Transverse colon (tissue), 4 donors: ENCODE measurements around the gene GCAT. TPM values are rescaled to one million over a fixed set of nuclear protein-coding genes. Genes with fewer than 3 reads are reported as not detected.

Source experiments
- DNase-seq: peaks from one replicate; pipeline ENCODE4 v3.0.0-alpha.2; 2019
- H3K27ac ChIP-seq, 4 donors: fragments of 200-600 bp; sonication (generic); 2 replicates each; pipeline ENCODE4 v1.5.1; 2016 to 2018; ENCODE audit warnings: inconsistent platforms in 4 of 4
- H3K27me3 ChIP-seq: fragments of 200-600 bp; sonication (generic); 2 replicates; pipeline ENCODE4 v1.5.1; 2017; ENCODE audit warnings: inconsistent platforms
- H3K36me3 ChIP-seq, 4 donors: fragments of 200-600 bp; sonication (generic); 2 replicates each; pipeline ENCODE4 v1.5.1; 2017 to 2019; ENCODE audit warnings: inconsistent platforms in 4 of 4
- H3K4me1 ChIP-seq, 4 donors: fragments of 200-600 bp; sonication (generic); 2 replicates each; pipeline ENCODE4 v1.5.1; 2017 to 2020; ENCODE audit warnings: inconsistent platforms in 4 of 4
- H3K4me3 ChIP-seq, 4 donors: fragments of 200-600 bp; sonication (generic); 1 replicate in 1 of 4; 2 replicates in 3 of 4; pipeline versions ENCODE4 v1.5.1 to v1.6.1; 2017 to 2019; ENCODE audit warnings: inconsistent platforms in 4 of 4
- H3K9me3 ChIP-seq, 2 donors: fragments of 200-600 bp; sonication (generic); 2 replicates each; pipeline ENCODE4 v1.5.1; 2017 to 2019; ENCODE audit warnings: inconsistent platforms in 2 of 2
- EP300 ChIP-seq: sonication (generic); formaldehyde crosslinking; IDR thresholded peaks from one replicate; pipeline ENCODE4 v1.6.1; 2017; ENCODE audit warnings: antibody characterized with exemption, low read depth
- POLR2A ChIP-seq: fragments of 450-650 bp; IDR thresholded peaks from one replicate; pipeline ENCODE4 v1.6.1; 2016; ENCODE audit warnings: antibody characterized with exemption, mild to moderate bottlenecking, moderate library complexity
- POLR2AphosphoS5 ChIP-seq, 3 donors: sonication (generic); formaldehyde crosslinking; IDR thresholded peaks; one replicate each; pipeline ENCODE4 v1.6.1; 2016; ENCODE audit warnings: antibody characterized with exemption in 3 of 3
- WGBS, 2 donors: methylation state at CpG; one replicate each; pipeline ENCODE4 v1.1.5; 2018; ENCODE audit warnings: low coverage in 1 of 2; 5-methylcytosine and 5-hydroxymethylcytosine counted together
- in situ Hi-C, 4 donors: fragments of 200-750 bp; cut with MboI; loops; one replicate each; pipeline versions ENCODE4 v1.15.0 to v1.15.1; 2017; ENCODE audit warnings: low sequenced_read_pairs in 3 of 4, low pct_ligation_motif_present in 1 of 4, low pct_unique_long_range_greater_than_20kb in 1 of 4
- intact Hi-C: fragments of 100-400 bp; cut with DNase I; formaldehyde crosslinking; loops from one replicate; pipeline ENCODE4 v1.15.1; 2023; ENCODE audit warnings: low total_unique reads
- total RNA-seq, 4 donors: library from RNA; depleted of rRNA; stranded (reverse); fragments of >200 nt; gene quantifications; one replicate each; pipeline ENCODE4 v1.1.0, GENCODE V29; 2016
- TF ChIP-seq, protein P1 (sequence below), 5 experiments: fragments of 200-600 bp in 3 of 5; fragments of 450-650 bp in 2 of 5; sonication (generic) in 3 of 5; IDR thresholded peaks; 1 replicate in 2 of 5; 2 replicates in 3 of 5; pipeline ENCODE4 v1.5.1; 2016 to 2017; ENCODE audit warnings: antibody characterized with exemption in 5 of 5, inconsistent platforms in 3 of 5, mild to moderate bottlenecking in 2 of 5, moderate library complexity in 1 of 5

GCAT gene
- total RNA-seq, 4 donors from 2014 or later: 6.4 to 10.1 (median 7.7) TPM

DNA sequence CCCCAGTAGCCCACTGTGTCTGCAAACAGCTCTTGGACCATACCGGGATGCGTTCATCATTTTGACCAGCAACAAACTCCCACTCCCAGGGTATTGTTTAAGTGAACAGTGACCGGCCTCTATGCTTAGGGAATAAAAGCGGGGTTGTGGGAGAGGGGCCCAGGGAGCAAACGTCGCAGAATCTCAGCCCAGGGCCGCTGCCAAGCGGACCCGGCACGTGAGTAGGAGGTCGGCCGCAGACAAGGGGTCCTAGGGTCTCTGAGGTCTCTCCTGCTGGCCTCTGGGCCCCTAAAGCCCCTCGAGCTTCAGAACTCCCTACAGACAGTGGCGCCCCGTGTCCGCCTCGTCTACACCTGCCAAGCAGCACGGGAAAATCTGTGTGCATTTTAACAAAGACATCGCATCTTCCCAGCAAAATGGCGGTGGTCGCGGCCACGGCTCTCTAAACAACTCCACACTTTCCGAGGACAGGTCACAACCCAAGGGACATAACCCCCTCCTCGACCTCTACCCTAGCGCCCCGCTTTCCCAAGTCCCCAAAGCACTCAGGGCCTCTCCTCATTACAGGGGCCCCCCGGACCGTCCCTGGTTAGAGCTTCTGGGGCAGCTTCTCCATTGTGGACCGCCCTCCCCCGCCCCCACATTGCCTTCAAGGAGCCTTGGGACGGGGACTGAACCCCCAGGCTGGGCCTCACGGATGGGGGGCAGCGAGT lies 3.9 kb upstream of the GCAT start:
- no peak for TF ChIP-seq EP300
- intact Hi-C loops (no loop called here), in situ Hi-C loops (loop anchor here in 1 of 4 donors (25.0 kb wide), 1 partner anchor 159 kb away; the partner anchor contains the start of genes C22orf23 and POLR2F)
- Histone ChIP-seq H3K27ac (peak overlapping the region; percentile 93 to 96 (median 94)), H3K4me1 (peaks cover 5 to 60% (median 44%) of the 10 kb centered on the region in 4 donors), H3K9me3 (no peaks in the 10 kb centered on the region), H3K27me3 (no peaks in the 10 kb centered on the region), H3K36me3 (no peaks in the 10 kb centered on the region), H3K4me3 (peak overlapping the region in 1 of 4 donors; percentile 65)
- WGBS, 2 donors: 73% methylated on average over 34 of the region's 34 CpGs; no CpG with 5 or more reads in 1 of the 2 donors
- DNase-seq: no peak

DNA sequence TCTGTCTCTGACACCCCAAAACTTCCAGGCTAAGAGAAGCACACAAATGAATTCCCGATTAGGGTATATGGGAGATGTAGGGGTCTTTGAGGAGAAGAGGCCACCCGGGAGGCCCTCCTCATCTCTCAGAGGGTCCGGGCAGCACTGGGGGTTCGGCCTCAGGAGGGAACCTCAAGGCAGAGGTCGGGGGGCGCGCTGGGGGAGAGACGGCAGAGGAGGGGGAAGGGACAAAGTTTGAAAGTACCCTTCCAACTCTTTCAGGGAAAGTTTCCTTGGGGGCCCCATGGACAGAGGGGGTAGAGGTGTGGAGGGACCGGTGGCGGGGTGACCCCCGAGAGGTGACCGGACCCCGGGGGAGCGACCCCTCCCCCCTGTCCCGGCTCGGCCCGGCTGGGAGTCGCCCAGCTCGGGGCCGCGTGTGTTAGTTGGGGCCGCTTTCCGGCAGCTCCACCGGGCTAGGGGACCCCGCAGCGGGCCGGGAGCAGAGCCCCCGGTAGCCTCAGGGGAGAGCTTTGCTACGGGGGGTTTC lies 3.3 kb upstream of the GCAT start:
- WGBS, 2 donors: 4% methylated on average over 28 of the region's 29 CpGs; no CpG with 5 or more reads in 1 of the 2 donors
- in situ Hi-C loops (loop anchor here in 1 of 4 donors (25.0 kb wide), 1 partner anchor 158 kb away; the partner anchor contains the start of genes C22orf23 and POLR2F), intact Hi-C loops (no loop called here)
- no peak for DNase-seq
- TF ChIP-seq, protein P1, sequence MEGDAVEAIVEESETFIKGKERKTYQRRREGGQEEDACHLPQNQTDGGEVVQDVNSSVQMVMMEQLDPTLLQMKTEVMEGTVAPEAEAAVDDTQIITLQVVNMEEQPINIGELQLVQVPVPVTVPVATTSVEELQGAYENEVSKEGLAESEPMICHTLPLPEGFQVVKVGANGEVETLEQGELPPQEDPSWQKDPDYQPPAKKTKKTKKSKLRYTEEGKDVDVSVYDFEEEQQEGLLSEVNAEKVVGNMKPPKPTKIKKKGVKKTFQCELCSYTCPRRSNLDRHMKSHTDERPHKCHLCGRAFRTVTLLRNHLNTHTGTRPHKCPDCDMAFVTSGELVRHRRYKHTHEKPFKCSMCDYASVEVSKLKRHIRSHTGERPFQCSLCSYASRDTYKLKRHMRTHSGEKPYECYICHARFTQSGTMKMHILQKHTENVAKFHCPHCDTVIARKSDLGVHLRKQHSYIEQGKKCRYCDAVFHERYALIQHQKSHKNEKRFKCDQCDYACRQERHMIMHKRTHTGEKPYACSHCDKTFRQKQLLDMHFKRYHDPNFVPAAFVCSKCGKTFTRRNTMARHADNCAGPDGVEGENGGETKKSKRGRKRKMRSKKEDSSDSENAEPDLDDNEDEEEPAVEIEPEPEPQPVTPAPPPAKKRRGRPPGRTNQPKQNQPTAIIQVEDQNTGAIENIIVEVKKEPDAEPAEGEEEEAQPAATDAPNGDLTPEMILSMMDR (IDR thresholded peaks at IDR 0.05): no peak
- TF ChIP-seq POLR2A: no peak
- TF ChIP-seq POLR2AphosphoS5 (IDR thresholded peaks at IDR 0.05): no peak
- TF ChIP-seq EP300: no peak
- peak overlapping the region; percentile 4 to 65 (median 58) for H3K4me3 ChIP-seq
- H3K27ac ChIP-seq: peak overlapping the region; percentile 93 to 96 (median 94)
- no peaks in the 10 kb centered on the region for H3K36me3 ChIP-seq
- H3K4me1 ChIP-seq: peaks cover 5 to 65% (median 47%) of the 10 kb centered on the region in 4 donors
- no peaks in the 10 kb centered on the region for H3K27me3 ChIP-seq
- H3K9me3 ChIP-seq: no peaks in the 10 kb centered on the region

DNA sequence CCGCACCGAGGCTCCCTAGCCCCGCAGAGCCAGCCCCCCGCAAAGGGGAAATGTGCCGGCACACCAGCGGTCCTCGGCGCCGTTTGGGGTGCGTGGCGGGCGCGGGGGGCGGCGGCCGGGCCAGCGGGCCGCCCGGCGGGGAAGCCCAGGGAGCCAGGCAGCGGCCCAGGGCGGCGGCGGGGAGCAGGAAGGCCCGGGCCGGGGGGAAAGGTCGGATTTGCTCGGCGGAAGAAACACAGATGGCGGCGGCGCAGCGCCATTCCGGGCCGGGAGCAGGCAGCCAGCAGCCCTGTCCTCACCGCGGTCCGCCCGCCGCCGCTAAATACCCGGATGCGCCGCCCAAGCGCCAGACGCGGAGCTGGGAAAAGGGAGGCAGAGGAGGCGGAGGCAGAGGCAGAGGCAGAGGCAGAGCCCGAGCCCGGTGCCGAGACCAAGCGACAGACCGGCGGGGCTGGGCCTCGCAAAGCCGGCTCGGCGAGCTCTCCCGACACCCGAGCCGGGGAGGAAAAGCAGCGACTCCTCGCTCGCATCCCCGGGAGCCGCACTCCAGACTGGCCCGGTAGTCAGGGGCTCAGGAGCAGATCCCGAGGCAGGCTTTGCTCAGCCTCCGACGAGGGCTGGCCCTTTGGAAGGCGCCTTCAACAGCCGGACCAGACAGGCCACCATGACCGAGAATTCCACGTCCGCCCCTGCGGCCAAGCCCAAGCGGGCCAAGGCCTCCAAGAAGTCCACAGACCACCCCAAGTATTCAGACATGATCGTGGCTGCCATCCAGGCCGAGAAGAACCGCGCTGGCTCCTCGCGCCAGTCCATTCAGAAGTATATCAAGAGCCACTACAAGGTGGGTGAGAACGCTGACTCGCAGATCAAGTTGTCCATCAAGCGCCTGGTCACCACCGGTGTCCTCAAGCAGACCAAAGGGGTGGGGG lies 2.6 kb upstream of the GCAT start:
- no peaks in the 10 kb centered on the region for H3K9me3 ChIP-seq
- H3K4me3 ChIP-seq: peak overlapping the region; percentile 53 to 65 (median 58)
- no peaks in the 10 kb centered on the region for H3K27me3 ChIP-seq
- in situ Hi-C loops (loop anchor here in 1 of 4 donors (25.0 kb wide), 1 partner anchor 157 kb away; the partner anchor contains the start of genes C22orf23 and POLR2F), intact Hi-C loops (no loop called here)
- H3K36me3 ChIP-seq: no peaks in the 10 kb centered on the region
- peak; percentile 98 for TF ChIP-seq POLR2A
- no peak for TF ChIP-seq EP300
- TF ChIP-seq POLR2AphosphoS5 (IDR thresholded peaks at IDR 0.05): peak; percentile 97 to 99 (median 99)
- WGBS, 2 donors: 0 to 6% methylated on average over 1 to 60 of the region's 87 CpGs
- H3K27ac ChIP-seq: peak overlapping the region; percentile 93 to 96 (median 94)
- peaks cover 5 to 65% (median 47%) of the 10 kb centered on the region in 4 donors for H3K4me1 ChIP-seq
- peak; percentile 94 for DNase-seq

DNA sequence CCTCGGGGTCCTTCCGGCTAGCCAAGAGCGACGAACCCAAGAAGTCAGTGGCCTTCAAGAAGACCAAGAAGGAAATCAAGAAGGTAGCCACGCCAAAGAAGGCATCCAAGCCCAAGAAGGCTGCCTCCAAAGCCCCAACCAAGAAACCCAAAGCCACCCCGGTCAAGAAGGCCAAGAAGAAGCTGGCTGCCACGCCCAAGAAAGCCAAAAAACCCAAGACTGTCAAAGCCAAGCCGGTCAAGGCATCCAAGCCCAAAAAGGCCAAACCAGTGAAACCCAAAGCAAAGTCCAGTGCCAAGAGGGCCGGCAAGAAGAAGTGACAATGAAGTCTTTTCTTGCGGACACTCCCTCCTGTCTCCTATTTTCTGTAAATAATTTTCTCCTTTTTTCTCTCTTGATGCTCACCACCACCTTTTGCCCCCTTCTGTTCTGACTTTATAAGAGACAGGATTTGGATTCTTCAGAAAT lies 1.9 kb upstream of the GCAT start:
- WGBS, 2 donors: 13 to 20% methylated on average over 2 to 10 of the region's 10 CpGs
- TF ChIP-seq, protein P1 (IDR thresholded peaks at IDR 0.05): no peak

More for the DNA sequence above, 1.9 kb upstream of the GCAT start:
- intact Hi-C loops (no loop called here), in situ Hi-C loops (loop anchor here in 1 of 4 donors (25.0 kb wide), 1 partner anchor 156 kb away; the partner anchor contains the start of genes C22orf23 and POLR2F)
- no peak for DNase-seq
- Histone ChIP-seq H3K36me3 (no peaks in the 10 kb centered on the region), H3K9me3 (no peaks in the 10 kb centered on the region), H3K27me3 (no peaks in the 10 kb centered on the region), H3K4me3 (peak overlapping the region; percentile 53 to 65 (median 58)), H3K27ac (peak overlapping the region; percentile 93 to 96 (median 94)), H3K4me1 (peaks cover 5 to 65% (median 47%) of the 10 kb centered on the region in 4 donors)
